Measurements from ENCODE around the gene ANO2. TPM values are rescaled to one million over a fixed set of nuclear protein-coding genes. Genes with fewer than 3 reads are reported as not detected.

The ANO2 gene
- total and polyA plus RNA-seq, 2 donors (not counting 3 experiments of a cell fraction or from before 2014, with no cell fraction given): 15.4 to 65.0 TPM

DNA sequence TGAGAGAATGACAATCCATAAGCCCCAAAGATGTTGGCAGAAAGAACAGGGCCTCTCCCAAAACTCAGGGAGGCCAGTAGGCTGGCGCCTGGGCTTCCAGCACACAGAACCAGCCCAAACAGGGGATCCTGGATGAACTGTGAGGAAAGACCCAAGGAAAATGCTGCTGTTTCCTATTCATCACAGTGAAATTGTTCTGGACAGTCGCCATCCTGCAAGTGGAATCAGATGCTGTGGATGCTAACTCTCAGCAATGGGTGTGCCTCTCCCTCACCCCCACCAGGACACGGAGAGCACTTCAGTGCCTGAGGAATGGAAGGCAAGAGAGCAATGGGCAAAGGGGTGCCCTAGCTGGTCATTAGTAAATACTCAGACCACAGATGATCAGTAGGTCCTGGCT lies 80.8 kb downstream of the ANO2 start:
- DNase-seq (ENCODE audit: low read depth, low spot score): no peak
- no TSS peak for BruUV-seq (replicated peaks)
- no peaks in the 10 kb centered on the region for H3K27me3 ChIP-seq (ENCODE audit: control insufficient read depth in 2 of 2, insufficient read depth in 2 of 2, low read length in 2 of 2)
- H3K79me2 ChIP-seq (ENCODE audit: control insufficient read depth, insufficient read depth, low read length): no peaks in the 10 kb centered on the region
- peaks cover 6 to 10% of the 10 kb centered on the region in 2 experiments for H3K36me3 ChIP-seq (ENCODE audit: control insufficient read depth in 2 of 2, extremely low read depth in 1 of 2, insufficient read depth in 2 of 2, low read length in 2 of 2)
- H3K4me2 ChIP-seq (ENCODE audit: insufficient read depth, low read length): no peak overlapping the region
- H3K4me3 ChIP-seq (replicated peaks in 1 of 3; ENCODE audit: insufficient read depth in 1 of 3, low read depth in 1 of 3, low read length in 3 of 3): no peak overlapping the region
- no peaks in the 10 kb centered on the region for H3K9me3 ChIP-seq (replicated peaks; ENCODE audit: control insufficient read depth, insufficient read depth, low read length)
- no peaks in the 10 kb centered on the region for H3K9me1 ChIP-seq (replicated peaks; ENCODE audit: control insufficient read depth, extremely low read depth, insufficient read depth, low read length)
- TF ChIP-seq MYC (IDR thresholded peaks at IDR 0.05; ENCODE audit: low read depth, low read length) (no peak), FOS (IDR thresholded peaks at IDR 0.05; ENCODE audit: borderline replicate concordance, insufficient read depth, low read length) (no peak), EZH2 (IDR thresholded peaks at IDR 0.05; ENCODE audit: borderline replicate concordance, low read depth, low read length, severe bottlenecking) (no peak), GATA2 (IDR thresholded peaks at IDR 0.05; ENCODE audit: insufficient read depth, insufficient read length, low read depth, low read length) (no peak), JUN (IDR thresholded peaks at IDR 0.05; ENCODE audit: borderline replicate concordance, insufficient read depth, insufficient read length, low read depth) (no peak), POLR2AphosphoS5 (IDR thresholded peaks at IDR 0.05; ENCODE audit: insufficient read depth, low read depth, low read length) (no peak), POLR2A (IDR thresholded peaks at IDR 0.05; ENCODE audit: low read depth, low read length) (no peak)
- TF ChIP-seq, protein P1, sequence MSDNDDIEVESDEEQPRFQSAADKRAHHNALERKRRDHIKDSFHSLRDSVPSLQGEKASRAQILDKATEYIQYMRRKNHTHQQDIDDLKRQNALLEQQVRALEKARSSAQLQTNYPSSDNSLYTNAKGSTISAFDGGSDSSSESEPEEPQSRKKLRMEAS (IDR thresholded peaks at IDR 0.05; ENCODE audit: insufficient read depth, insufficient read length): no peak
- TF ChIP-seq, protein P2, sequence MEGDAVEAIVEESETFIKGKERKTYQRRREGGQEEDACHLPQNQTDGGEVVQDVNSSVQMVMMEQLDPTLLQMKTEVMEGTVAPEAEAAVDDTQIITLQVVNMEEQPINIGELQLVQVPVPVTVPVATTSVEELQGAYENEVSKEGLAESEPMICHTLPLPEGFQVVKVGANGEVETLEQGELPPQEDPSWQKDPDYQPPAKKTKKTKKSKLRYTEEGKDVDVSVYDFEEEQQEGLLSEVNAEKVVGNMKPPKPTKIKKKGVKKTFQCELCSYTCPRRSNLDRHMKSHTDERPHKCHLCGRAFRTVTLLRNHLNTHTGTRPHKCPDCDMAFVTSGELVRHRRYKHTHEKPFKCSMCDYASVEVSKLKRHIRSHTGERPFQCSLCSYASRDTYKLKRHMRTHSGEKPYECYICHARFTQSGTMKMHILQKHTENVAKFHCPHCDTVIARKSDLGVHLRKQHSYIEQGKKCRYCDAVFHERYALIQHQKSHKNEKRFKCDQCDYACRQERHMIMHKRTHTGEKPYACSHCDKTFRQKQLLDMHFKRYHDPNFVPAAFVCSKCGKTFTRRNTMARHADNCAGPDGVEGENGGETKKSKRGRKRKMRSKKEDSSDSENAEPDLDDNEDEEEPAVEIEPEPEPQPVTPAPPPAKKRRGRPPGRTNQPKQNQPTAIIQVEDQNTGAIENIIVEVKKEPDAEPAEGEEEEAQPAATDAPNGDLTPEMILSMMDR (IDR thresholded peaks at IDR 0.05; ENCODE audit: extremely low read depth in 1 of 2, insufficient read depth in 1 of 2, low read depth in 1 of 2, low read length in 2 of 2): no peak
- H3K4me1 ChIP-seq (ENCODE audit: control insufficient read depth, extremely low read depth, insufficient read depth, low read length): peaks cover 26% of the 10 kb centered on the region
- intact Hi-C loops (cut with micrococcal nuclease) (no loop called here), dilution Hi-C loops (cut with MboI; ENCODE audit: extremely low pct_ligation_motif_present, low sequenced_read_pairs) (no loop called here)
- H4K20me1 ChIP-seq (replicated peaks; ENCODE audit: control insufficient read depth, extremely low read depth, insufficient read depth, low read length): peaks cover 6% of the 10 kb centered on the region
- no peak overlapping the region for H3K27ac ChIP-seq (ENCODE audit: insufficient read depth, low read depth, low read length)
- ChIA-PET POLR2A (no interaction called here), CTCF (no interaction called here)
- FAIRE-seq: no peak
- no peak overlapping the region for H2AFZ ChIP-seq (ENCODE audit: low read depth, low read length)
- no peak overlapping the region for H3K9ac ChIP-seq (replicated peaks; ENCODE audit: extremely low read depth, insufficient read depth, low read length)
